OCI-LY3 (cell line): Measurements from ENCODE around the gene POLD4.

ENCODE experiments used
- H2AFZ ChIP-seq: fragments of 200-600, 300-600 bp; shearing (Covaris generic); 2 replicates; pipeline ENCODE4 v1.6.0; 2014; ENCODE audit warnings: antibody characterized with exemption, low read depth, low read length
- H3K27ac ChIP-seq: fragments of 200-600, 300-600 bp; sonication (generic); 2 replicates; pipeline ENCODE4 v1.5.1; 2014; ENCODE audit warnings: mild to moderate bottlenecking, low read length, moderate library complexity, mixed read lengths
- H3K27me3 ChIP-seq: fragments of 200-600, 300-600 bp; sonication (generic); 2 replicates; pipeline ENCODE4 v1.6.1; 2014; ENCODE audit warnings: low read depth, low read length, mixed read lengths
- H3K36me3 ChIP-seq: fragments of 200-600, 300-600 bp; sonication (generic); replicated peaks from 2 replicates; pipeline ENCODE3; 2014; ENCODE audit warnings: low read depth, low read length, mixed read lengths
- H3K4me1 ChIP-seq: fragments of 300-600, 200-600 bp; sonication (generic); 2 replicates; pipeline ENCODE4 v1.6.1; 2014; ENCODE audit warnings: low read length, mixed read lengths
- H3K4me2 ChIP-seq: fragments of 200-600, 300-600 bp; sonication (generic); 2 replicates; pipeline ENCODE4 v1.6.1; 2014; ENCODE audit warnings: low read length, mixed read lengths
- H3K4me3 ChIP-seq: fragments of 300-600, 200-600 bp; sonication (generic); 2 replicates; pipeline ENCODE4 v1.5.1; 2014; ENCODE audit warnings: antibody characterized with exemption, mild to moderate bottlenecking, low read length, moderate library complexity
- H3K79me2 ChIP-seq: fragments of 300-600, 200-600 bp; shearing (Covaris generic); 2 replicates; pipeline ENCODE4 v1.6.1; 2014; ENCODE audit warnings: mild to moderate bottlenecking, low read length, mixed read lengths
- H3K9ac ChIP-seq: fragments of 300-600, 200-600 bp; shearing (Covaris generic); 2 replicates; pipeline ENCODE4 v1.6.0; 2014; ENCODE audit warnings: mild to moderate bottlenecking, low read length, moderate library complexity
- H3K9me3 ChIP-seq: fragments of 200-600, 300-600 bp; shearing (Covaris generic); 2 replicates; pipeline ENCODE4 v1.6.1; 2014; ENCODE audit warnings: low read length, mixed read lengths; ENCODE audit not compliant: insufficient read depth
- H4K20me1 ChIP-seq: fragments of 200-600, 300-600 bp; sonication (generic); 2 replicates; pipeline ENCODE4 v1.6.1; 2016; ENCODE audit warnings: low read length, mixed read lengths; ENCODE audit not compliant: insufficient read depth
- CTCF ChIP-seq: fragments of 200-600, 300-600 bp; sonication (generic); IDR thresholded peaks from 2 replicates; pipeline ENCODE4 v1.5.1; 2014; ENCODE audit warnings: antibody characterized with exemption, low read length, low read depth
- EZH2phosphoT487 ChIP-seq: fragments of 200-600 bp; shearing (Covaris generic); IDR thresholded peaks from 2 replicates; pipeline ENCODE4 v1.6.1; 2018; ENCODE audit warnings: antibody characterized with exemption, mixed run types, low read depth

Gene POLD4

GRCh38 chr11:67373648-67374570 lies 20.6 kb upstream of the POLD4 start:
- Histone ChIP-seq H3K4me3 (peak overlapping the region; percentile 92), H3K27ac (peak overlapping the region; percentile 69), H3K9ac (peak overlapping the region; percentile 97), H2AFZ (peak overlapping the region; percentile 30; the same call in 1 of the 2 replicates), H3K36me3 (no peaks in the 10 kb centered on the region), H3K4me2 (peak overlapping the region; percentile 99), H3K27me3 (peaks cover 18% of the 10 kb centered on the region), H3K9me3 (no peaks in the 10 kb centered on the region), H3K4me1 (peaks cover 29% of the 10 kb centered on the region), H3K79me2 (peaks cover 32% of the 10 kb centered on the region), H4K20me1 (peaks cover 10% of the 10 kb centered on the region; the same call in 1 of the 2 replicates)
- TF ChIP-seq EZH2phosphoT487 (no peak), CTCF (peak; percentile 89)

GRCh38 chr11:67372993-67373647 lies 19.8 kb upstream of the POLD4 start, which contains the start of gene CLCF1:
Gene CLCF1, minus strand, starts transcription at chr11:67373598. Its CDS starts 59 bp downstream, at chr11:67373539.
- Histone ChIP-seq H2AFZ (peak within 1 kb of the TSS; percentile 30; the same call in 1 of the 2 replicates), H3K27me3 (peaks cover 18% of the 10 kb centered on the region), H3K4me1 (peaks cover 29% of the 10 kb centered on the region), H3K4me2 (peak within 1 kb of the TSS; percentile 99), H3K9me3 (no peaks in the 10 kb centered on the region), H4K20me1 (peaks cover 10% of the 10 kb centered on the region; the same call in 1 of the 2 replicates), H3K27ac (peak within 1 kb of the TSS; percentile 69), H3K9ac (peak within 1 kb of the TSS; percentile 97), H3K79me2 (peaks cover 32% of the 10 kb centered on the region), H3K4me3 (peak within 1 kb of the TSS; percentile 92), H3K36me3 (no peaks in the 10 kb centered on the region)
- no peak for TF ChIP-seq EZH2phosphoT487
- no peak for TF ChIP-seq CTCF

GRCh38 chr11:67372321-67372992 lies 19.1 kb upstream of the POLD4 start:
- Histone ChIP-seq H4K20me1 (peaks cover 10% of the 10 kb centered on the region; the same call in 1 of the 2 replicates), H3K27ac (no peak overlapping the region; the same call in 1 of the 2 replicates), H2AFZ (no peak overlapping the region), H3K9ac (peak overlapping the region; percentile 97), H3K36me3 (no peaks in the 10 kb centered on the region), H3K79me2 (peaks cover 32% of the 10 kb centered on the region), H3K4me2 (peak overlapping the region; percentile 99), H3K27me3 (peaks cover 18% of the 10 kb centered on the region), H3K4me3 (peak overlapping the region; percentile 92), H3K4me1 (peaks cover 29% of the 10 kb centered on the region), H3K9me3 (no peaks in the 10 kb centered on the region)
- TF ChIP-seq CTCF (no peak), EZH2phosphoT487 (no peak)
